Nephron (organoid): ENCODE data around the gene NMRK1.

Source experiments
- H3K27ac Mint-ChIP-seq, 3 experiments: 2 replicates each; pipeline ENCODE4 v1.8.0; 2020; ENCODE audit warnings: mixed read lengths in 3 of 3, mild to moderate bottlenecking in 2 of 3, moderate library complexity in 1 of 3
- H3K27me3 Mint-ChIP-seq: 2 replicates; pipeline ENCODE4 v1.8.0; 2021; ENCODE audit warnings: low read depth, mild to moderate bottlenecking, moderate library complexity, mixed read lengths
- H3K36me3 Mint-ChIP-seq: 2 replicates; pipeline ENCODE4 v1.8.0; 2020; ENCODE audit warnings: low read depth, mixed read lengths
- H3K4me1 Mint-ChIP-seq: 2 replicates; pipeline ENCODE4 v1.8.0; 2020; ENCODE audit warnings: mixed read lengths
- H3K4me3 Mint-ChIP-seq, 3 experiments: 2 replicates each; pipeline ENCODE4 v1.8.0; 2020; ENCODE audit warnings: mild to moderate bottlenecking in 3 of 3, mixed read lengths in 3 of 3, moderate library complexity in 2 of 3
- H3K9me3 Mint-ChIP-seq: 2 replicates; pipeline ENCODE4 v1.8.0; 2020; ENCODE audit warnings: mixed read lengths
- CTCF ChIP-seq, 3 experiments: fragments of 200-600 bp; sonication (generic); IDR thresholded peaks; one replicate each; pipeline ENCODE4 v1.5.0; 2021; ENCODE audit warnings: antibody characterized with exemption in 3 of 3; ENCODE audit not compliant: unreplicated experiment in 3 of 3

Gene NMRK1

GRCh38 chr9:75063556-75064305, 24.2 kb downstream of the NMRK1 start:
- no peak overlapping the region for H3K27ac Mint-ChIP-seq
- H3K4me1 Mint-ChIP-seq = peaks cover 13% of the 10 kb centered on the region
- H3K36me3 Mint-ChIP-seq = no peaks in the 10 kb centered on the region
- no peak overlapping the region for H3K4me3 Mint-ChIP-seq
- TF ChIP-seq CTCF (IDR thresholded peaks at IDR 0.05; ENCODE audit: unreplicated experiment in 3 of 3) = no peak
- H3K9me3 Mint-ChIP-seq = peaks cover 6% of the 10 kb centered on the region
- peaks cover 3% of the 10 kb centered on the region for H3K27me3 Mint-ChIP-seq

DNA sequence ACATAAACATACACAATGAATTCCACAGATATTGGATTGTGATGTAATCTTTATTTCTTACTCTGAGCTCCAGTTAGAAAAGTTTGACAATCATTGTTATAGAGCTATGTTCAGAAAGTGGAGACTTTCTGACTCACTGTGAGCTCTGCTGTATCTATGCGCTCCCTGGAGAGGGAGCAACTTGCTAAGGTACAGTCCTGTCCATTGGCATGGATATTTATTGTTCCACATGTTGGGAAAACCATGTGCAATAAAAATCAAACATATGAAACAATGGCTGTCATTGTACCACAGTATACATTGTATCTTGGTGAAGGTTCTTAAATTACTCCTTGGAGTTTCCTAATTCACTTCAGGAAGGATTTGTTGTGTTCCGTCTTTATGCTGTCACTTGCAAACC, 26.8 kb downstream of the NMRK1 start:
- Mint-ChIP-seq H3K27me3 (no peaks in the 10 kb centered on the region), H3K36me3 (no peaks in the 10 kb centered on the region), H3K9me3 (peaks cover 12% of the 10 kb centered on the region), H3K4me1 (peaks cover 13% of the 10 kb centered on the region), H3K27ac (no peak overlapping the region), H3K4me3 (no peak overlapping the region)
- TF ChIP-seq CTCF (IDR thresholded peaks at IDR 0.05; ENCODE audit: unreplicated experiment in 3 of 3) = no peak

GRCh38 chr9:75054368-75055001, 33.5 kb downstream of the NMRK1 start:
- no peaks in the 10 kb centered on the region for H3K36me3 Mint-ChIP-seq
- no peaks in the 10 kb centered on the region for H3K27me3 Mint-ChIP-seq
- H3K9me3 Mint-ChIP-seq = peaks cover 14% of the 10 kb centered on the region
- no peak overlapping the region for H3K27ac Mint-ChIP-seq
- no peaks in the 10 kb centered on the region for H3K4me1 Mint-ChIP-seq
- TF ChIP-seq CTCF (IDR thresholded peaks at IDR 0.05; ENCODE audit: unreplicated experiment in 3 of 3) = no peak
- no peak overlapping the region for H3K4me3 Mint-ChIP-seq

DNA sequence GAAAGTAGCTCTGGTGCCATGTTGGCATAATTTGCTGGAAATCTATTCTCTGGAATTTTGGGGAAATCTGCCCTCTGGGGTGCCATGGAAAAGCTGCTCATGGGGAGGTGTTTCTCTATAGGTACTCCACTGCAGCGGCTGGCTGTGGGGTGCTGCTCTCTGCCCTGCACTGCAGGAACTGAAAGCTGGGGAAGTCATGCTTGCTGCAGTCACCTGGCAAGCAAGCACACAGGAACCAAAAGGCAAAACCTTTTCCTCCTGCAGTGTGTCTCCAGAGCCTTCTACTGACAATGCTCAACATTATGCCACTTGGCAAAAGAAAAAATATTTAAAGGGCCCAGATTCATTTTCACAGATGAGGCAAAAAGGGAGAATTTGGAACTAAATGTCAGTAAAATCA, 34.1 kb downstream of the NMRK1 start:
- Mint-ChIP-seq H3K36me3 (no peaks in the 10 kb centered on the region), H3K9me3 (peaks cover 12% of the 10 kb centered on the region), H3K27ac (no peak overlapping the region), H3K4me1 (no peaks in the 10 kb centered on the region), H3K4me3 (no peak overlapping the region), H3K27me3 (no peaks in the 10 kb centered on the region)
- TF ChIP-seq CTCF (IDR thresholded peaks at IDR 0.05; ENCODE audit: unreplicated experiment in 3 of 3) = no peak

- no peaks in the 10 kb centered on the region for H3K36me3 Mint-ChIP-seq
- no peak for TF ChIP-seq CTCF (IDR thresholded peaks at IDR 0.05; ENCODE audit: unreplicated experiment in 3 of 3)
- no peaks in the 10 kb centered on the region for H3K4me1 Mint-ChIP-seq
- H3K4me3 Mint-ChIP-seq = no peak overlapping the region
- H3K27me3 Mint-ChIP-seq = no peaks in the 10 kb centered on the region
- peaks cover 7% of the 10 kb centered on the region for H3K9me3 Mint-ChIP-seq
- no peak overlapping the region for H3K27ac Mint-ChIP-seq
These were observed 36.7 kb downstream of the NMRK1 start for GRCh38 chr9:75051285-75051684.

GRCh38 chr9:75047506-75047905, 40.4 kb downstream of the NMRK1 start:
- no peak for TF ChIP-seq CTCF (IDR thresholded peaks at IDR 0.05; ENCODE audit: unreplicated experiment in 3 of 3)
- no peaks in the 10 kb centered on the region for H3K36me3 Mint-ChIP-seq
- peaks cover 7% of the 10 kb centered on the region for H3K9me3 Mint-ChIP-seq
- no peak overlapping the region for H3K4me3 Mint-ChIP-seq
- no peak overlapping the region for H3K27ac Mint-ChIP-seq
- H3K27me3 Mint-ChIP-seq = peaks cover 7% of the 10 kb centered on the region
- no peaks in the 10 kb centered on the region for H3K4me1 Mint-ChIP-seq
